DOHH2 (cell line): ENCODE data around the gene PRKN.

Source experiments
- EZH2phosphoT487 ChIP-seq: fragments of 200-600 bp; sonication (generic); IDR thresholded peaks from 2 replicates; pipeline ENCODE4 v1.6.1; 2017; ENCODE audit warnings: borderline replicate concordance, mild to moderate bottlenecking, antibody characterized with exemption, low read length, moderate library complexity, mixed read lengths
- TF ChIP-seq, protein P1 (sequence below): fragments of 200-600 bp; sonication (generic); IDR thresholded peaks from one replicate; pipeline ENCODE4 v1.5.1; 2014; ENCODE audit warnings: antibody characterized with exemption, mild to moderate bottlenecking, low read depth, low read length; ENCODE audit not compliant: poor library complexity, severe bottlenecking

DNA sequence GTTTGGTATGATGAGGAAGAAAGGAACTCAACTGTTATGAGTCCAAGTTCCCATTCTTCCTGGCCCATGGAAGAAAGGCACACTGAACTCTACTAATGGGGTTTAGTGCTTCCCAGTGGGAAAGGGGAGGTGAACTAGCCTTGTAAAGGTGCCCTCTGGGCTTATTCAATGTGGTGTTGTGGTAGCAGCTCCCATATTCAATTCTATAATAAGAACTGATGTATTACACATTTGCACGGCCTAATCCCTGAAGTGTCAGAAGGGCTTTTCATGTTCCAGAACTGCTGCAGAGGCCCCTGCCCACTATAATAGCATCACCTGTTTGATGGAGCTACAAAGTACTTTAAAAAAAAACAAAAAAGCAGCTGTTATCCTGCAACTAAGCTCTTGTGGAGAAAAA lies 17.1 kb downstream of the PRKN start:
- no peak for TF ChIP-seq EZH2phosphoT487
- TF ChIP-seq, protein P1, sequence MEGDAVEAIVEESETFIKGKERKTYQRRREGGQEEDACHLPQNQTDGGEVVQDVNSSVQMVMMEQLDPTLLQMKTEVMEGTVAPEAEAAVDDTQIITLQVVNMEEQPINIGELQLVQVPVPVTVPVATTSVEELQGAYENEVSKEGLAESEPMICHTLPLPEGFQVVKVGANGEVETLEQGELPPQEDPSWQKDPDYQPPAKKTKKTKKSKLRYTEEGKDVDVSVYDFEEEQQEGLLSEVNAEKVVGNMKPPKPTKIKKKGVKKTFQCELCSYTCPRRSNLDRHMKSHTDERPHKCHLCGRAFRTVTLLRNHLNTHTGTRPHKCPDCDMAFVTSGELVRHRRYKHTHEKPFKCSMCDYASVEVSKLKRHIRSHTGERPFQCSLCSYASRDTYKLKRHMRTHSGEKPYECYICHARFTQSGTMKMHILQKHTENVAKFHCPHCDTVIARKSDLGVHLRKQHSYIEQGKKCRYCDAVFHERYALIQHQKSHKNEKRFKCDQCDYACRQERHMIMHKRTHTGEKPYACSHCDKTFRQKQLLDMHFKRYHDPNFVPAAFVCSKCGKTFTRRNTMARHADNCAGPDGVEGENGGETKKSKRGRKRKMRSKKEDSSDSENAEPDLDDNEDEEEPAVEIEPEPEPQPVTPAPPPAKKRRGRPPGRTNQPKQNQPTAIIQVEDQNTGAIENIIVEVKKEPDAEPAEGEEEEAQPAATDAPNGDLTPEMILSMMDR, result no peak
